Measurements from ENCODE around the gene PTPRM.

- TF ChIP-seq TAF1 (IDR thresholded peaks at IDR 0.05; ENCODE audit: low read depth, low read length) = no peak
- TF ChIP-seq POLR2A (IDR thresholded peaks at IDR 0.05; ENCODE audit: low read depth, low read length) = no peak
- TF ChIP-seq PAX5 (IDR thresholded peaks at IDR 0.05; ENCODE audit: insufficient read depth, low read length, severe bottlenecking) = no peak
- TF ChIP-seq POLR2AphosphoS5 (IDR thresholded peaks at IDR 0.05; ENCODE audit: low read depth, low read length) = no peak
- no peak for TF ChIP-seq SPI1 (IDR thresholded peaks at IDR 0.05; ENCODE audit: low read depth, low read length)
- no peak for TF ChIP-seq POU2F2 (IDR thresholded peaks at IDR 0.05; ENCODE audit: low read depth, low read length)
These were observed 242.3 kb downstream of the PTPRM start for GRCh38 chr18:7809455-7809854.

Measured in GM12891 (cell line).